Common myeloid progenitor, CD34-positive (primary cell): Measurements from ENCODE around the gene SYCP3.

Experiments used
- CTCF ChIA-PET: fragments of 350-600 bp; sonication (Branson Sonifier 250); formaldehyde crosslinking; loops from one replicate; lab custom pipeline; 2021; ENCODE audit warnings: antibody characterized with exemption; lab: Charles Lee
- POLR2A ChIA-PET: fragments of 350-600 bp; sonication (Branson Sonifier 250); formaldehyde crosslinking; loops from one replicate; lab custom pipeline; 2021; ENCODE audit warnings: antibody characterized with exemption; lab: Charles Lee
- DNase-seq, 3 donors: peaks; one replicate each; pipeline versions ENCODE4 v3.0.0 to v3.0.0-alpha.2; 2013
- H3K27ac ChIP-seq, 2 experiments: 1 replicate in 1 of 2; 2 replicates in 1 of 2; pipeline ENCODE4 v1.7.0; 2013; ENCODE audit warnings: inconsistent platforms in 2 of 2, low read length in 2 of 2, mild to moderate bottlenecking in 2 of 2, low read depth in 1 of 2, moderate library complexity in 1 of 2; ENCODE audit not compliant: severe bottlenecking in 2 of 2, insufficient read depth in 1 of 2, poor library complexity in 1 of 2
- H3K27me3 ChIP-seq, 5 experiments: replicated peaks in 2 of 5; 1 replicate in 3 of 5; 2 replicates in 2 of 5; pipeline versions ENCODE4 v1.6.1 to v1.7.0; 2013; ENCODE audit warnings: low read length in 4 of 5, mild to moderate bottlenecking in 2 of 5, moderate library complexity in 2 of 5, inconsistent platforms in 1 of 5; ENCODE audit not compliant: insufficient read depth in 5 of 5, control insufficient read depth in 4 of 5
- H3K36me3 ChIP-seq, 4 experiments: 1 replicate in 2 of 4; 2 replicates in 2 of 4; pipeline versions ENCODE4 v1.6.1 to v1.7.0; 2013; ENCODE audit warnings: low read length in 3 of 4, control low read depth in 1 of 4, mild to moderate bottlenecking in 1 of 4; ENCODE audit not compliant: control insufficient read depth in 4 of 4, insufficient read depth in 4 of 4
- H3K4me1 ChIP-seq, 4 experiments: 1 replicate in 3 of 4; 2 replicates in 1 of 4; pipeline versions ENCODE4 v1.6.1 to v1.7.1; 2013; ENCODE audit warnings: low read length in 3 of 4, mild to moderate bottlenecking in 3 of 4, control low read depth in 1 of 4, inconsistent platforms in 1 of 4, moderate library complexity in 1 of 4; ENCODE audit not compliant: control insufficient read depth in 4 of 4, insufficient read depth in 4 of 4; ENCODE audit errors: control extremely low read depth in 1 of 4
- H3K4me3 ChIP-seq, 7 experiments: 1 replicate in 4 of 7; 2 replicates in 3 of 7; pipeline versions ENCODE4 v1.5.1 to v1.7.0; 2013; ENCODE audit warnings: mild to moderate bottlenecking in 7 of 7, low read length in 6 of 7, moderate library complexity in 6 of 7, inconsistent platforms in 2 of 7, low read depth in 2 of 7, control low read depth in 1 of 7; ENCODE audit not compliant: insufficient read depth in 4 of 7, control insufficient read depth in 1 of 7; ENCODE audit errors: extremely low read depth in 1 of 7
- H3K9me3 ChIP-seq, 5 experiments: 1 replicate in 4 of 5; 2 replicates in 1 of 5; pipeline versions ENCODE4 v1.6.1 to v1.7.1; 2013; ENCODE audit warnings: low read length in 4 of 5, mild to moderate bottlenecking in 2 of 5, inconsistent platforms in 1 of 5, low read depth in 1 of 5, moderate library complexity in 1 of 5; ENCODE audit not compliant: control insufficient read depth in 4 of 5, insufficient read depth in 2 of 5; ENCODE audit errors: control extremely low read depth in 1 of 5
- WGBS: methylation state at CpG from one replicate; pipeline ENCODE4 v1.1.5; 2013; ENCODE audit not compliant: insufficient coverage; 5-methylcytosine and 5-hydroxymethylcytosine counted together

The SYCP3 gene

GRCh38 chr12:101748907-101749306 lies 9.6 kb upstream of the SYCP3 start:
- no peak overlapping the region for H3K4me3 ChIP-seq
- H3K27ac ChIP-seq = no peak overlapping the region
- no CpG with 5 or more reads among the region's 1 CpG for WGBS
- H3K9me3 ChIP-seq = no peaks in the 10 kb centered on the region
- POLR2A ChIA-PET = no interaction called here
- CTCF ChIA-PET = interaction anchor here (1.3 kb wide), 1 partner anchor 11 kb away, joined by 3 read pairs; no protein-coding TSS in a partner anchor
- peaks cover 16 to 91% (median 59%) of the 10 kb centered on the region in 4 experiments for H3K36me3 ChIP-seq
- DNase-seq = no peak
- H3K4me1 ChIP-seq = peaks cover 0 to 7% (median 0%) of the 10 kb centered on the region in 4 experiments
- H3K27me3 ChIP-seq = no peaks in the 10 kb centered on the region

- 100% methylated on average over 1 of the region's 1 CpG for WGBS
- Histone ChIP-seq H3K27me3 (no peaks in the 10 kb centered on the region), H3K4me3 (no peak overlapping the region), H3K4me1 (peaks cover 0 to 7% (median 0%) of the 10 kb centered on the region in 4 experiments), H3K27ac (peak overlapping the region in 1 of 2 experiments; percentile 3), H3K36me3 (peaks cover 18 to 90% (median 56%) of the 10 kb centered on the region in 4 experiments), H3K9me3 (no peaks in the 10 kb centered on the region)
- POLR2A ChIA-PET = no interaction called here
- DNase-seq = no peak
- CTCF ChIA-PET = interaction anchor here (0.9 to 1.2 kb wide), 2 partner anchors 13 to 177 kb away, joined by 3 read pairs; no protein-coding TSS in a partner anchor
Observed at GRCh38 chr12:101747697-101748096, 8.4 kb upstream of the SYCP3 start.

- no peak for DNase-seq
- Histone ChIP-seq H3K9me3 (no peaks in the 10 kb centered on the region), H3K27ac (no peak overlapping the region), H3K4me1 (peaks cover 0 to 7% (median 0%) of the 10 kb centered on the region in 4 experiments), H3K4me3 (no peak overlapping the region), H3K36me3 (peaks cover 19 to 86% (median 52%) of the 10 kb centered on the region in 4 experiments), H3K27me3 (no peaks in the 10 kb centered on the region)
- ChIA-PET POLR2A (no interaction called here), CTCF (interaction anchor here (0.7 to 1.4 kb wide), 7 partner anchors 13 to 308 kb away, joined by 3 to 4 read pairs (median 3); no protein-coding TSS in a partner anchor)
- no CpG with 5 or more reads among the region's 1 CpG for WGBS
Observed at GRCh38 chr12:101746661-101747060, 7.4 kb upstream of the SYCP3 start.

- Histone ChIP-seq H3K27ac (no peak overlapping the region), H3K9me3 (no peaks in the 10 kb centered on the region), H3K4me3 (no peak overlapping the region), H3K36me3 (peaks cover 19 to 81% (median 50%) of the 10 kb centered on the region in 4 experiments), H3K4me1 (peaks cover 0 to 7% (median 0%) of the 10 kb centered on the region in 4 experiments), H3K27me3 (no peaks in the 10 kb centered on the region)
- no CpG with 5 or more reads among the region's 1 CpG for WGBS
- POLR2A ChIA-PET = no interaction called here
- CTCF ChIA-PET = interaction anchor here (1.1 to 1.4 kb wide), 5 partner anchors 14 to 104 kb away, joined by 3 to 4 read pairs (median 3); no protein-coding TSS in a partner anchor
- DNase-seq = no peak
Observed at GRCh38 chr12:101746196-101746595, 6.9 kb upstream of the SYCP3 start.

GRCh38 chr12:101745481-101745880 lies 6.2 kb upstream of the SYCP3 start:
- CTCF ChIA-PET = interaction anchor here (1.0 kb wide), 1 partner anchor 9 kb away, joined by 3 read pairs; no protein-coding TSS in a partner anchor
- WGBS = 83% methylated on average over 1 of the region's 3 CpGs
- no peak for DNase-seq
- POLR2A ChIA-PET = no interaction called here
- Histone ChIP-seq H3K4me1 (peaks cover 0 to 7% (median 0%) of the 10 kb centered on the region in 4 experiments), H3K9me3 (no peaks in the 10 kb centered on the region), H3K27ac (no peak overlapping the region), H3K4me3 (no peak overlapping the region), H3K36me3 (peaks cover 21 to 74% (median 45%) of the 10 kb centered on the region in 4 experiments), H3K27me3 (no peaks in the 10 kb centered on the region)

GRCh38 chr12:101743724-101744472 lies 4.6 kb upstream of the SYCP3 start:
- Histone ChIP-seq H3K9me3 (no peaks in the 10 kb centered on the region), H3K27me3 (no peaks in the 10 kb centered on the region), H3K4me1 (peaks cover 0 to 7% (median 0%) of the 10 kb centered on the region in 4 experiments), H3K27ac (peak overlapping the region in 1 of 2 experiments; percentile 25), H3K36me3 (peaks cover 21 to 65% (median 40%) of the 10 kb centered on the region in 4 experiments), H3K4me3 (no peak overlapping the region)
- 86% methylated on average over 5 of the region's 10 CpGs for WGBS
- peak; percentile 29 to 71 (median 59) for DNase-seq
- ChIA-PET POLR2A (no interaction called here), CTCF (interaction anchor here (1.2 kb wide), 1 partner anchor 8 kb away, joined by 3 read pairs; no protein-coding TSS in a partner anchor)

- CTCF ChIA-PET = no interaction called here
- DNase-seq = no peak
- H3K27me3 ChIP-seq = no peaks in the 10 kb centered on the region
- H3K27ac ChIP-seq = no peak overlapping the region
- H3K36me3 ChIP-seq = peaks cover 17 to 63% (median 39%) of the 10 kb centered on the region in 4 experiments
- POLR2A ChIA-PET = interaction anchor here (0.6 kb wide), 1 partner anchor 32 kb away, joined by 3 read pairs; no protein-coding TSS in a partner anchor
- H3K4me3 ChIP-seq = no peak overlapping the region
- H3K9me3 ChIP-seq = no peaks in the 10 kb centered on the region
- peaks cover 0 to 7% (median 0%) of the 10 kb centered on the region in 4 experiments for H3K4me1 ChIP-seq
- no CpG with 5 or more reads among the region's 1 CpG for WGBS
Observed at GRCh38 chr12:101743242-101743641, 4.0 kb upstream of the SYCP3 start.
